GM23248 (cell line): ENCODE measurements around the gene PPEF1. TPM values are rescaled to one million over a fixed set of nuclear protein-coding genes. Genes with fewer than 3 reads are reported as not detected.

ENCODE experiments used
- DNase-seq: peaks from one replicate; pipeline ENCODE4 v3.0.0-alpha.2; 2015
- H2AFZ ChIP-seq: fragments of 200-600 bp; sonication (generic); 2 replicates; pipeline ENCODE4 v1.6.1; 2016; ENCODE audit warnings: antibody characterized with exemption
- H3F3A ChIP-seq: fragments of 200-600 bp; sonication (generic); 2 replicates; pipeline ENCODE4 v1.6.1; 2016; ENCODE audit warnings: mild to moderate bottlenecking, antibody characterized with exemption, mixed run types; ENCODE audit not compliant: insufficient read depth
- H3K27ac ChIP-seq: fragments of 200-600 bp; sonication (generic); 2 replicates; pipeline ENCODE4 v1.5.1; 2016; ENCODE audit warnings: mild to moderate bottlenecking
- H3K27me3 ChIP-seq: fragments of 200-600 bp; sonication (generic); replicated peaks from 2 replicates; pipeline ENCODE4 v1.6.1; 2016; ENCODE audit warnings: mild to moderate bottlenecking; ENCODE audit not compliant: insufficient read depth
- H3K36me3 ChIP-seq: fragments of 200-600 bp; sonication (generic); 2 replicates; pipeline ENCODE4 v1.6.1; 2016; ENCODE audit warnings: low read depth, mild to moderate bottlenecking
- H3K4me1 ChIP-seq: fragments of 200-600 bp; sonication (generic); 2 replicates; pipeline ENCODE4 v1.6.1; 2016; ENCODE audit warnings: mild to moderate bottlenecking; ENCODE audit not compliant: insufficient read depth
- H3K4me2 ChIP-seq: fragments of 200-600 bp; sonication (generic); one replicate; pipeline ENCODE4 v1.6.1; 2016; ENCODE audit warnings: mild to moderate bottlenecking; ENCODE audit not compliant: unreplicated experiment
- H3K4me3 ChIP-seq: fragments of 200-600 bp; sonication (generic); 2 replicates; pipeline ENCODE4 v1.5.1; 2016; ENCODE audit warnings: mild to moderate bottlenecking
- H3K79me2 ChIP-seq: fragments of 200-600 bp; sonication (generic); 2 replicates; pipeline ENCODE4 v1.6.1; 2016; ENCODE audit warnings: mild to moderate bottlenecking; ENCODE audit not compliant: insufficient read depth
- H3K9ac ChIP-seq: fragments of 200-600 bp; sonication (generic); 2 replicates; pipeline ENCODE4 v1.6.1; 2016; ENCODE audit warnings: mild to moderate bottlenecking
- H3K9me2 ChIP-seq: fragments of 200-600 bp; sonication (generic); 2 replicates; pipeline ENCODE4 v1.6.1; 2016; ENCODE audit warnings: mixed run types, mild to moderate bottlenecking, moderate library complexity; ENCODE audit not compliant: insufficient read depth
- H3K9me3 ChIP-seq: fragments of 200-600 bp; sonication (generic); one replicate; pipeline ENCODE4 v1.6.1; 2017; ENCODE audit warnings: low read depth
- H4K20me1 ChIP-seq: fragments of 200-600 bp; sonication (generic); 2 replicates; pipeline ENCODE4 v1.6.0; 2016; ENCODE audit not compliant: insufficient read depth
- EZH2 ChIP-seq: fragments of 200-600 bp; sonication (generic); IDR thresholded peaks from 2 replicates; pipeline ENCODE4 v1.6.1; 2018; ENCODE audit warnings: antibody characterized with exemption, mild to moderate bottlenecking; ENCODE audit not compliant: insufficient read depth, poor library complexity, severe bottlenecking
- EZH2phosphoT487 ChIP-seq: fragments of 200-600 bp; sonication (generic); IDR thresholded peaks from 2 replicates; pipeline ENCODE4 v1.6.1; 2018; ENCODE audit warnings: antibody characterized with exemption, moderate library complexity, mild to moderate bottlenecking, low read depth; ENCODE audit not compliant: insufficient read depth
- WGBS, 2 experiments: methylation state at CpG; one replicate each; pipeline ENCODE4 v1.1.6; 2015 to 2017; ENCODE audit warnings: low lambda C conversion rate in 2 of 2, low coverage in 1 of 2; ENCODE audit errors: missing lambda C conversion rate in 2 of 2; 5-methylcytosine and 5-hydroxymethylcytosine counted together
- in situ Hi-C: fragments of 300-500 bp; cut with MboI; formaldehyde crosslinking; loops from 2 replicates; pipeline ENCODE4 v1.15.0; 2020
- polyA plus RNA-seq: library from polyadenylated mRNA; unstranded; fragments of >200 nt; fragmentation: Nextera tagmentation; extraction: Ambion mirVana; gene quantifications from 2 replicates; pipeline ENCODE4 v1.2.1, GENCODE V29; 2016
- total RNA-seq: library from RNA; depleted of rRNA; stranded (reverse); fragments of >200 nt; shearing (Covaris generic); gene quantifications from 2 replicates; pipeline ENCODE4 v1.2.3, GENCODE V29; 2014; rRNA removed

PPEF1 gene
- total and polyA plus RNA-seq, 2 experiments from 2014 or later: not detected

- in situ Hi-C loops: no loop called here
Measured at GRCh38 chrX:18875256-18875878, 167.9 kb downstream of the PPEF1 start.

DNA sequence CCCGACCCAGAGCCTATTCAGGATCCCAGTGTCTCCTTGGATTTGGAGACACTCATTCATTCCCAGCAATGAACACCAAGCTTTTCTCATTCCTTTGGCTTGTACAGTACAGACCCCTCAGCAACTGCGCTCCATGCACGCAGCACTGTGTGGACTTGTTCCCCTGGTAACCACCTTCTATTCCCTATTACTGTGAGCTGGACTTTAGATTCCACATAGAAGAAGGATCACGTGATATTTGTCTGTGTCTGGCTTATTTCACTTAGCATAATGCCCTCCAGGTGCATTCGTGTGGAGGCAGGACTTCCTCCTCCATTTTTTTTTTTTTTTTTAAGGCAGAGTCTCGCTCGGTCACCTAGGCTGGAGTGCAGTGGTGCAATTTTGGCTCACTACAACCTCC lies 170.0 kb downstream of the PPEF1 start:
- Histone ChIP-seq H4K20me1 (no peaks in the 10 kb centered on the region), H3F3A (no peaks in the 10 kb centered on the region), H3K4me1 (peaks cover 8% of the 10 kb centered on the region), H3K9me2 (no peaks in the 10 kb centered on the region), H3K9me3 (no peaks in the 10 kb centered on the region), H3K36me3 (no peaks in the 10 kb centered on the region), H3K9ac (no peak overlapping the region), H3K4me2 (no peak overlapping the region), H3K4me3 (no peak overlapping the region), H3K27me3 (no peaks in the 10 kb centered on the region; the same call in none of the 2 replicates), H3K27ac (no peak overlapping the region), H3K79me2 (no peaks in the 10 kb centered on the region), H2AFZ (no peak overlapping the region)
- in situ Hi-C loops: no loop called here
- TF ChIP-seq EZH2phosphoT487: no peak
- no peak for TF ChIP-seq EZH2
- no peak for DNase-seq
- WGBS, 2 experiments: 46 to 48% methylated on average over 5 of the region's 7 CpGs

More at GRCh38 chrX:18875256-18875878, 167.9 kb downstream of the PPEF1 start:
- no peak for DNase-seq
- no peaks in the 10 kb centered on the region for H3K9me2 ChIP-seq
- 69 to 75% methylated on average over 11 to 13 of the region's 15 CpGs for WGBS, 2 experiments
- H3K4me1 ChIP-seq: peaks cover 8% of the 10 kb centered on the region
- H3K79me2 ChIP-seq: no peaks in the 10 kb centered on the region
- no peak overlapping the region for H3K27ac ChIP-seq
- H3K36me3 ChIP-seq: no peaks in the 10 kb centered on the region
- TF ChIP-seq EZH2 (no peak), EZH2phosphoT487 (no peak)
- no peak overlapping the region for H3K9ac ChIP-seq
- H4K20me1 ChIP-seq: no peaks in the 10 kb centered on the region
- no peaks in the 10 kb centered on the region for H3F3A ChIP-seq
- no peak overlapping the region for H2AFZ ChIP-seq
- no peak overlapping the region for H3K4me2 ChIP-seq
- no peak overlapping the region for H3K4me3 ChIP-seq
- no peaks in the 10 kb centered on the region for H3K9me3 ChIP-seq
- H3K27me3 ChIP-seq: no peaks in the 10 kb centered on the region; the same call in none of the 2 replicates

Other genes with a start within 250 kb of the PPEF1 start
- gene RS1, start 35.5 kb upstream of the PPEF1 start, total RNA-seq: not detected in 2 replicates
- gene RS1, start 35.5 kb upstream of the PPEF1 start, polyA plus RNA-seq: not detected in 2 replicates